PC-3 (cell line): ENCODE results near the gene TMEM201. TPM values are rescaled to one million over a fixed set of nuclear protein-coding genes. Genes with fewer than 3 reads are reported as not detected.
"Not testable (repeated sequence)": the region's sequence is repeated elsewhere in the genome, so short reads cannot be mapped to it uniquely, and the experiment has no call there.

Source experiments
- ATAC-seq: fragments of 200-7000 bp; cut with Tn5 transposase; 2 replicates; pipeline ENCODE4 v1.9.1; 2020; ENCODE audit warnings: mild to moderate bottlenecking, moderate library complexity
- BruUV-seq: library from RNA; stranded (reverse); fragments of 400-500 nt; replicated peaks from 2 replicates; lab custom pipeline; 2021; lab: Mats Ljungman, UMichigan
- CTCF ChIA-PET: fragments of 300-600 bp; sonication (Branson Sonifier 250); formaldehyde crosslinking; loops from one replicate; lab custom pipeline; 2022; ENCODE audit warnings: antibody characterized with exemption; lab: Charles Lee
- POLR2A ChIA-PET: fragments of 300-600 bp; sonication (Branson Sonifier 250); formaldehyde crosslinking; loops from one replicate; lab custom pipeline; 2022; ENCODE audit warnings: antibody characterized with exemption; ENCODE audit not compliant: unreplicated experiment; lab: Charles Lee
- DNase-seq: peaks from one replicate; pipeline ENCODE4 v3.0.0-alpha.2; 2015
- H2AFZ ChIP-seq: fragments of 300-600 bp; sonication (generic); 2 replicates; pipeline ENCODE4 v1.6.0; 2016; ENCODE audit warnings: antibody characterized with exemption, low read length
- H3F3A ChIP-seq: fragments of 300-600 bp; sonication (generic); one replicate; pipeline ENCODE4 v1.6.0; 2017; ENCODE audit warnings: antibody characterized with exemption, low read length, control low read depth, mild to moderate bottlenecking; ENCODE audit not compliant: unreplicated experiment
- H3K27ac ChIP-seq: fragments of 300-600 bp; sonication (generic); 2 replicates; pipeline ENCODE4 v1.5.1; 2016; ENCODE audit warnings: mild to moderate bottlenecking, low read length
- H3K27me3 ChIP-seq: fragments of 300-600 bp; sonication (generic); 2 replicates; pipeline ENCODE4 v1.6.1; 2016; ENCODE audit warnings: low read length, mixed read lengths
- H3K36me3 ChIP-seq: fragments of 300-600 bp; sonication (generic); 2 replicates; pipeline ENCODE4 v1.6.1; 2016; ENCODE audit warnings: low read depth, mixed run types, low read length, mixed read lengths
- H3K4me1 ChIP-seq: fragments of 300-600 bp; sonication (generic); 2 replicates; pipeline ENCODE4 v1.5.1; 2016; ENCODE audit warnings: low read length; ENCODE audit not compliant: insufficient read depth
- H3K4me2 ChIP-seq: fragments of 300-600 bp; sonication (generic); 2 replicates; pipeline ENCODE4 v1.6.0; 2016; ENCODE audit warnings: low read length
- H3K4me3 ChIP-seq: fragments of 300-600 bp; sonication (generic); 2 replicates; pipeline ENCODE4 v1.5.1; 2016; ENCODE audit warnings: mild to moderate bottlenecking, low read length, mixed read lengths
- H3K79me2 ChIP-seq: fragments of 300-600 bp; sonication (generic); 2 replicates; pipeline ENCODE4 v1.6.1; 2017; ENCODE audit warnings: low read length, mixed read lengths
- H3K9ac ChIP-seq: fragments of 300-600 bp; sonication (generic); 2 replicates; pipeline ENCODE4 v1.6.0; 2016; ENCODE audit warnings: mild to moderate bottlenecking, low read length
- H3K9me2 ChIP-seq: fragments of 300-600 bp; sonication (generic); replicated peaks from 2 replicates; pipeline ENCODE4 v1.6.1; 2016; ENCODE audit warnings: mixed run types, low read length, mixed read lengths
- H3K9me3 ChIP-seq: fragments of 300-600 bp; sonication (generic); 2 replicates; pipeline ENCODE4 v1.6.1; 2016; ENCODE audit warnings: low read length, mixed read lengths
- H4K20me1 ChIP-seq: fragments of 300-600 bp; sonication (generic); 2 replicates; pipeline ENCODE4 v1.6.1; 2016; ENCODE audit warnings: low read length, mixed read lengths
- EZH2 ChIP-seq: fragments of 300-600 bp; sonication (generic); IDR thresholded peaks from one replicate; pipeline ENCODE4 v1.6.1; 2017; ENCODE audit warnings: antibody characterized with exemption, mild to moderate bottlenecking, low read length; ENCODE audit not compliant: unreplicated experiment
- EZH2phosphoT487 ChIP-seq: fragments of 300-600 bp; sonication (generic); IDR thresholded peaks from 2 replicates; pipeline ENCODE4 v1.6.1; 2018; ENCODE audit warnings: mild to moderate bottlenecking, antibody characterized with exemption, low read length, borderline replicate concordance
- intact Hi-C: fragments of 100-400 bp; cut with micrococcal nuclease; formaldehyde crosslinking; loops from 2 replicates; pipeline ENCODE4 v1.9.0; 2023
- total RNA-seq: library from RNA; depleted of rRNA; stranded (reverse); fragments of >200 nt; gene quantifications from 2 replicates; pipeline ENCODE4 v1.2.3, GENCODE V29; 2014
- TF ChIP-seq, protein P1 (sequence below): fragments of 300-600 bp; sonication (generic); conservative IDR thresholded peaks from 2 replicates; pipeline ENCODE4 v1.5.1; 2017; ENCODE audit warnings: antibody characterized with exemption, low read depth, mild to moderate bottlenecking, low read length

The TMEM201 gene
- total RNA-seq, 1 experiment from 2014 or later = 13.8 TPM

DNA sequence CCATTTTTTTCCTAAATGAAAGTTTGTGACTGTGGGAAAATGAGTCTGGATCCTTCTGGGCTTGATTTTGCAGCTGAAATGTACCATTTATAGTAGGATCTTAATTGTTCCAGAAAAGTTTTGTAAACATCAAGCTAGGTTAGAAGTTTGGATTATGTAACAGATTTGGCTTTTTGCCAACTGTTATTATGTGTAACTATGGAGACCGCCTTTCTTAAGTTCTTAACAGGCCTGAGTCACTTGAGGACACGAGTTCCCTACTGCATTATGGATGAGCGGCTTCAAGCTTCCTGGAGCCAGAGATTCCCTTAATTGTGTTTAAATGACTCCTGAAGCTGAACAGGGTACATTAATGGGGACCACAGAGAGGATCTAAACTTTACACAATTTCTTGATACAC lies 27.3 kb upstream of the TMEM201 start:
- BruUV-seq = no TSS peak
- Histone ChIP-seq H3K27me3 (no peaks in the 10 kb centered on the region), H3F3A (no peaks in the 10 kb centered on the region), H3K4me2 (no peak overlapping the region), H3K4me1 (peaks cover 9% of the 10 kb centered on the region), H3K27ac (0 out of 2 replicates have a peak overlapping the region, but pooled peaks have one; percentile 2), H2AFZ (no peak overlapping the region), H3K79me2 (no peaks in the 10 kb centered on the region; the same call in 1 of the 2 replicates), H3K9me3 (no peaks in the 10 kb centered on the region), H3K9ac (no peak overlapping the region), H3K9me2 (no peaks in the 10 kb centered on the region), H3K4me3 (no peak overlapping the region), H3K36me3 (peaks cover 14% of the 10 kb centered on the region), H4K20me1 (peaks cover 4% of the 10 kb centered on the region; the same call in 1 of the 2 replicates)
- intact Hi-C loops = no loop called here
- TF ChIP-seq EZH2phosphoT487 (no peak), EZH2 (no peak)
- TF ChIP-seq, protein P1, sequence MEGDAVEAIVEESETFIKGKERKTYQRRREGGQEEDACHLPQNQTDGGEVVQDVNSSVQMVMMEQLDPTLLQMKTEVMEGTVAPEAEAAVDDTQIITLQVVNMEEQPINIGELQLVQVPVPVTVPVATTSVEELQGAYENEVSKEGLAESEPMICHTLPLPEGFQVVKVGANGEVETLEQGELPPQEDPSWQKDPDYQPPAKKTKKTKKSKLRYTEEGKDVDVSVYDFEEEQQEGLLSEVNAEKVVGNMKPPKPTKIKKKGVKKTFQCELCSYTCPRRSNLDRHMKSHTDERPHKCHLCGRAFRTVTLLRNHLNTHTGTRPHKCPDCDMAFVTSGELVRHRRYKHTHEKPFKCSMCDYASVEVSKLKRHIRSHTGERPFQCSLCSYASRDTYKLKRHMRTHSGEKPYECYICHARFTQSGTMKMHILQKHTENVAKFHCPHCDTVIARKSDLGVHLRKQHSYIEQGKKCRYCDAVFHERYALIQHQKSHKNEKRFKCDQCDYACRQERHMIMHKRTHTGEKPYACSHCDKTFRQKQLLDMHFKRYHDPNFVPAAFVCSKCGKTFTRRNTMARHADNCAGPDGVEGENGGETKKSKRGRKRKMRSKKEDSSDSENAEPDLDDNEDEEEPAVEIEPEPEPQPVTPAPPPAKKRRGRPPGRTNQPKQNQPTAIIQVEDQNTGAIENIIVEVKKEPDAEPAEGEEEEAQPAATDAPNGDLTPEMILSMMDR = no peak
- ATAC-seq (peak; percentile 91), DNase-seq (peak; percentile 80)
- ChIA-PET CTCF (interaction anchor here (0.5 kb wide), 1 partner anchor 13 kb away, joined by 5 read pairs; no protein-coding TSS in a partner anchor), POLR2A (no interaction called here)

DNA sequence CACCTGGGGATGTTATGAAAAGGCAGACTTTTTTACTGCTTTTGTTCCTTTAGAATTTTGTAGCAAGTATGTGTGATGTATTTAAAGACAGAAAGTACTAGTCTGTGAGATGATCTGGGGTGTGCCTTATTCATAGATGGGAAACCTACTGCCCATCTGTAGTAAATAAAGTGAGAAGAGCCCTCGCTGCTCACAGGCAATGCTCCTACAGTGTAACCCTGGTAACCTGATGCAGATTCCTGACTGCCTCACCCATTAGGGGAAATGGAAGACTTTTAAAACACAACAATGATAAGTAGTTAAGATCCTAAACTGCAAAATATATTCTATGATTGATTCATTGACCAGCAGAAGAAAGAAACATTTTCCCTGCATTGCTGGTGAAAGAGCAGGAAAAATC lies 19.4 kb upstream of the TMEM201 start:
- no peaks in the 10 kb centered on the region for H3K4me1 ChIP-seq
- no peaks in the 10 kb centered on the region for H3F3A ChIP-seq
- H3K9me3 ChIP-seq = no peaks in the 10 kb centered on the region
- no peaks in the 10 kb centered on the region for H3K79me2 ChIP-seq
- BruUV-seq = no TSS peak
- no peak for TF ChIP-seq EZH2
- TF ChIP-seq, protein P1 = no peak
- TF ChIP-seq EZH2phosphoT487 = no peak
- H3K36me3 ChIP-seq = no peaks in the 10 kb centered on the region; the same call in 1 of the 2 replicates
- no peak for ATAC-seq
- intact Hi-C loops = no loop called here
- POLR2A ChIA-PET = no interaction called here
- no peak for DNase-seq
- no peak overlapping the region for H3K9ac ChIP-seq
- no peak overlapping the region for H2AFZ ChIP-seq
- no peak overlapping the region for H3K27ac ChIP-seq
- H3K4me2 ChIP-seq = no peak overlapping the region
- H3K9me2 ChIP-seq = no peaks in the 10 kb centered on the region
- H4K20me1 ChIP-seq = no peaks in the 10 kb centered on the region; the same call in 1 of the 2 replicates
- CTCF ChIA-PET = no interaction called here
- no peaks in the 10 kb centered on the region for H3K27me3 ChIP-seq
- no peak overlapping the region for H3K4me3 ChIP-seq

DNA sequence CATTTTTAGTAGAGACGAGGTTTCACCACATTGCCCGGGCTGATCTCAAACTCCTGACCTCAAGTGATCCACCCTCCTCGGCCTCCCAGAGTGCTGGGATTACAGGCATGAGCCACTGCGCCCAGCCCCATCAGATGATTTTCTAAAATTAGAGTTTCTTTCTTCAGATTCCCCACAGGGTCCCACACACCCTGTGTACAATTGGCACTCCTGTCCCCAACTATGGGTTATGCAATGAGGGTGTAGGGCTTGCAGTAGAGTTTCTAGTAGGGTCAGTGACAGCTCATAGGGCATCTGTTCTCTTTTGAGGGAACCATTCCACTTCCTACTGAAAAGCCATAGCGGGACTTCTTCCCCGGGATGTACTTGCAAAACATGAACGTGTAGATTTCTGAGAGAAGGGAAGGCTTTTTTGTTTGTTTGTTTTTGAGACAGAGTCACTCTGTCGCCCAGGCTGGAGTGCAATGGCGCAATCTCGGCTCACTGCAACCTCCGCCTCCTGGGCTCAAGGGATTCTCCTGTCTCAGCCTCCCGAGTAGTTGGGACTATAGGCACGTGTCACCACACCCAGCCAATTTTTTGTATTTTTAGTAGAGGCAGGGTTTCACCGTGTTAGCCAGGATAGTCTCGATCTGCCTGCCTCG lies 17.7 kb upstream of the TMEM201 start:
- H3K9me3 ChIP-seq, H3F3A ChIP-seq, H3K4me1 ChIP-seq, H4K20me1 ChIP-seq, H3K4me2 ChIP-seq, H3K79me2 ChIP-seq, ATAC-seq, H3K27me3 ChIP-seq, H3K9me2 ChIP-seq, H3K27ac ChIP-seq, H2AFZ ChIP-seq, H3K9ac ChIP-seq, POLR2A ChIA-PET, CTCF ChIA-PET, H3K4me3 ChIP-seq, DNase-seq, BruUV-seq, H3K36me3 ChIP-seq: not testable (repeated sequence)
- intact Hi-C loops = loop anchor here (5.0 kb wide), 2 partner anchors 34 to 279 kb away; partner anchors contain the start of genes SLC25A33 and SPSB1
